Effector CD8-positive, alpha-beta T cell (primary cell): ENCODE results near the gene LYZ.
"Not testable (repeated sequence)": the region's sequence is repeated elsewhere in the genome, so short reads cannot be mapped to it uniquely, and the experiment has no call there.

Source experiments
- DNase-seq: peaks from one replicate; lab custom pipeline; 2025; lab: John Stamatoyannopoulos, UW
- total RNA-seq, 4 experiments: gene quantifications; one replicate each; lab custom pipeline; 2026; lab: John Stamatoyannopoulos, UW

Gene LYZ
- total RNA-seq, result 0 to 0.44 (median 0.05) reads per million in 4 experiments

GRCh38 chr12:69348162-69348938 is at the start of gene LYZ:
Gene LYZ (plus strand): TSS chr12:69348381. CDS start chr12:69348409, 28 bp downstream.
- no peak for DNase-seq

GRCh38 chr12:69298947-69299346 is 49.2 kb upstream of the LYZ start:
- no peak for DNase-seq

- DNase-seq, result no peak
These were observed 43.9 kb upstream of the LYZ start for GRCh38 chr12:69304284-69304683.

- DNase-seq, result no peak
These were observed 38.7 kb upstream of the LYZ start for GRCh38 chr12:69309461-69309860.

- no peak for DNase-seq
These were observed 35.0 kb upstream of the LYZ start for GRCh38 chr12:69313209-69313608.

GRCh38 chr12:69316784-69317183 is 31.4 kb upstream of the LYZ start:
- DNase-seq, result not testable (repeated sequence)

GRCh38 chr12:69317233-69317632 is 30.9 kb upstream of the LYZ start:
- DNase-seq, result not testable (repeated sequence)

GRCh38 chr12:69318225-69318624 is 30.0 kb upstream of the LYZ start:
- DNase-seq, result no peak

- no peak for DNase-seq
These were observed 26.8 kb upstream of the LYZ start for GRCh38 chr12:69321351-69321750.

- DNase-seq, result no peak
These were observed 23.2 kb upstream of the LYZ start for GRCh38 chr12:69324797-69325466.

- DNase-seq, result no peak
These were observed 19.8 kb upstream of the LYZ start for GRCh38 chr12:69328426-69328825.

- DNase-seq, result no peak
These were observed 18.3 kb upstream of the LYZ start for GRCh38 chr12:69329669-69330428.

- DNase-seq, result peak; percentile 18
These were observed 17.4 kb upstream of the LYZ start for GRCh38 chr12:69330475-69331473.

GRCh38 chr12:69331519-69331908 is 16.7 kb upstream of the LYZ start:
- DNase-seq, result no peak

GRCh38 chr12:69331909-69332684 is 16.1 kb upstream of the LYZ start:
- DNase-seq, result no peak

- DNase-seq, result no peak
These were observed 15.3 kb upstream of the LYZ start for GRCh38 chr12:69332815-69333358.

GRCh38 chr12:69334158-69334557 is 14.0 kb upstream of the LYZ start:
- DNase-seq, result no peak

- DNase-seq, result no peak
These were observed 10.7 kb upstream of the LYZ start for GRCh38 chr12:69337311-69338090.

GRCh38 chr12:69338120-69338859 is 9.9 kb upstream of the LYZ start:
- no peak for DNase-seq
